NB4 (cell line): ENCODE data around the gene ROBO1.

Experiments used
- CTCF ChIP-seq: IDR thresholded peaks from one replicate; pipeline ENCODE4 v1.5.1; 2012; ENCODE audit warnings: low read depth, low read length
- MAX ChIP-seq: IDR thresholded peaks from 2 replicates; pipeline ENCODE4 v1.6.1; 2011; ENCODE audit warnings: low read depth, low read length

- TF ChIP-seq MAX = no peak
- TF ChIP-seq CTCF = no peak
Measured at GRCh38 chr3:78660957-78661356, 1106.8 kb downstream of the ROBO1 start.
